IPS-11a (cell line): ENCODE results near the gene RNF123.

Experiments used
- H3K4me3 ChIP-seq: one replicate; pipeline ENCODE4 v1.5.1; 2013; ENCODE audit warnings: low read depth, low read length, control low read depth

Gene RNF123

DNA sequence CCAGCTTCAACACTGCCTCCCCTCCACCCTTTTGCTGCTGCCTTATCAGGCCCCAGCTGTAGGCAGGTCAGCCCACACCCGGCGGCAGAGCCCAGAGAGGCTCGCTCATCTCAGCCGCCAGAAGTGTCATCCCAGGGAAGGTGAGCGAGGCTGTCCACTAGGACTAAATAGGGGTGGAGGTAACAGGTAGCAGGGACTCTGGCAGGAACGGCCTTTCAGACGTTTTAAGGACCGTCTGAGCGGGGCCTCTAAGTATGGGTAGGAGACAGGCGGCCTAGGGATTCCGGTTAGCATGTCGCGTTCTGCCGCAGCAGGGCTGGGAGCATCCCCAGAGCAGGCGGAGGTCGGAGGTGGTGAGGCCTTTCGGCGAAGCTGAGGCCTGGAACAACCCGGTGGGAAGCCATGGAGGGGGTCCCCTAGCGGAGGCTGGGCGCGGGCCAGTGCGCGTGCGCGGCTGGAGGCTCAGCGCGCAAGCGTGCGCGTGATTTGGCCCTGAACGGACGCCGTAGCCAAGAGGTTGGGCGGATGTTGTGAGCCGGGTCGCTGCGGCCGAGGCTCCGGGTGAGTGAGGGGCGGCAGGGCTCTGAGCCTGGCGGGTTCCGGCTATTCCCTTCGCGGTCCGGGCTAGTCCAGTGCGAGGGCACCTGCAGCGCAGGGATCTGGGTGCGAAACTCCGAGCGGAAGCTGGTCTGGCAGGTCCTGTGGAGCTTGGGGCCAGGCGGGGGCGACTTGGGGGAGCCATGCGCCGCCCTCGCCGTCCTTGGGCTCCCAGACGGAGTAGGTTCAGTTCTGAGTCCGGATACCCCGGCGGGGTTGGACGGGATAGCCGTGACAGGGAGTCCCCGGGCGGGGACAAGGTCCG, at the start of gene RNF123, which contains the start of gene MST1:
Gene RNF123, plus strand, starts transcription at position 512 of the 862 bp plus-strand sequence. CDS start 1,609 bp downstream, outside the sequence.
Gene MST1, minus strand, starts transcription at position 429 of the 862 bp plus-strand sequence. CDS start 783 bp downstream, outside the sequence.
- peak within 1 kb of the TSS; percentile 82 for H3K4me3 ChIP-seq

DNA sequence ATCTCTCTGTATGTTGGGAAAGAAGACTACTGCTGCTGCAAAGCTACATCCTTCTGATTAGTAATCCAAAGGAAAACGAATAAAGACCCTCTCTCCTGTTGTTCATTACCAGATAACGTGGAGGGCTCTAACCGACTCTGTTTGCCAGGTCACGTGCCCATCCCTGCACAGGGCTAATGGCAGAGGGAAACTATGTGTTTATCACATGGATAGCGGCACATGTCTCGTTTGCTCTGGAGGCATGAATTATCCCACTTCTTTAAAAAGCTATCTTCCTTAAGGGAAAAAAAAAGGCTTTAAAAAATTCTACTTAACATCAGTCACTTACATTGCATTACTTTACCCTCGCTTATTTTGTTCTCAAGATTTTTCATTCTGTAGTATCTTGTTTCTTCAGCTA, 48.1 kb upstream of the RNF123 start:
- no peak overlapping the region for H3K4me3 ChIP-seq

DNA sequence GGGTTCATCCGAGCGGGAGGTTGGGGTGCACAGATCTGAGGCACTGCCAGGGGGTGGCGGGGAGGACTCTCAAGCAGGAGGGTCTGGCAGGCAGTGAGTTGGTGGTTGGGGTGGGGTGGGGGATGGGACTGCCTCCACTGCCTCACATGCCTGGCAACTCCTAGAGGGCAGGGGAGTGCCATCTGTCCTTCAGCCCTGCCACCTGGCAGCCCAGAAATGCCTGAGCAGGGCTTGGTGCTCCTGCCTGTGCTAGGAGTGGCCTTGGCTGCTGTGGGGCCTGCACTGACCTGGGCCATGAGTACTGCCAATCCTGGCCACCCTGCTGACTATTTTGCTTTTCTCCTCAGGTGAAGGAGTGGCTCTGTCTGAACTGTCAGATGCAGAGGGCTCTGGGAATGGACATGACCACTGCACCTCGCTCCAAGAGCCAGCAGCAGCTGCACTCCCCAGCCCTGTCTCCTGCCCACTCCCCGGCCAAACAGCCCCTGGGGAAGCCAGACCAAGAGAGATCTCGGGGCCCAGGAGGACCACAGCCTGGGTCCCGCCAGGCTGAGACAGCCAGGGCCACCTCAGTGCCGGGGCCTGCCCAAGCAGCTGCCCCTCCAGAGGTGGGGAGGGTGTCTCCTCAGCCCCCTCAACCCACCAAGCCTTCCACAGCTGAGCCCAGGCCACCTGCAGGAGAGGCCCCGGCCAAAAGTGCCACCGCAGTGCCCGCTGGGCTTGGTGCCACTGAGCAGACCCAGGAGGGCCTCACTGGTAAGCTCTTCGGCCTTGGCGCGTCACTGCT, 47.2 kb upstream of the RNF123 start:
- no peak overlapping the region for H3K4me3 ChIP-seq

DNA sequence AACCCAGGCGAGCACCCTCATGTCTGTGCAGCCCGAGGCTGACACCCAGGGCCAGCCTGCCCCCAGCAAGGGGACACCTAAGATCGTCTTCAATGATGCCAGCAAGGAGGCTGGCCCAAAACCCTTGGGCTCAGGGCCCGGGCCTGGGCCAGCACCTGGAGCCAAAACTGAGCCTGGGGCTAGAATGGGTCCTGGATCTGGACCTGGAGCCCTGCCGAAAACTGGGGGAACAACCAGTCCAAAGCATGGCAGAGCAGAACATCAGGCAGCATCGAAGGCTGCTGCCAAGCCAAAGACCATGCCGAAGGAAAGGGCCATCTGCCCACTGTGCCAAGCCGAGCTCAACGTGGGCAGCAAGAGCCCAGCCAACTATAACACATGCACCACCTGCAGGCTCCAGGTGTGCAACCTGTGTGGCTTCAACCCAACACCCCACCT, 46.6 kb upstream of the RNF123 start:
- no peak overlapping the region for H3K4me3 ChIP-seq

DNA sequence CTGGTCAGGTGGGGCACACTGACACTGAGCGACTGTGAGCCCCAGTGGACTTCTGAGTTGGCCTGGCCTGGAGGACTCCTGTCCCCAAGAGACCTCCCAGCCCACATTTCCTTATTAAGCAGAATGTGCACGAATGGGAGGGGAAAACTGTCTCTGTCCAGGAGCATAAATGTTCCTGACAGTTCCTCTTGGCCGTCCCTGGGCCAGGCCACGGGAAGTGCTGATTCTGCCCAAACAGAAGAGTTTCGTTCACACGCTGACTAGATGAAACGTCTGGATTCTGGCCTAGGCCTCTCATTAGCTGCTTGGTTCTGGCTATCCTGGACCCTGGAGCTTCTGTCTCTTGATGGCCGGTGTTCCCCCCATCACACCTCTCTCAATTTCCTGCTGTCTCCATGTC, 44.7 kb upstream of the RNF123 start:
- no peak overlapping the region for H3K4me3 ChIP-seq

DNA sequence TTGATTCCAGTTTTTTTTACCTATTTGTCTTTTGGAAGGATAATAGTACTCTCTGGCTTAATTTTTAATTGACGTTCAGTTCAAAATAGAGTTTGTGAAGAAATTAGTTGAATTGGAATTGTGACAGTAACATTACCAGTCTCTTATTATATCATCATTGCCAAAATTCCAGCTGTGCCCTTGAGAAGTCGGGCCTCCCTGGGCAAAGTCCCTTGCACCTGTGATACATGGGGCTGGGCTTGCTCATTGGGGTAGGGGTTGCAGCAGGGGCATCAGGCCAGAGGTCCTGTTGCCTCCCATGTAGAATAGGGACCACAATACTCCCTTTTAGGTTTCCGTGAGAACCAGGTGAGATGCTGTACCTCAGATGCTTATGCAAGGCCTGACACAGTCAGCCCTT, 43.1 kb upstream of the RNF123 start:
- H3K4me3 ChIP-seq: no peak overlapping the region

DNA sequence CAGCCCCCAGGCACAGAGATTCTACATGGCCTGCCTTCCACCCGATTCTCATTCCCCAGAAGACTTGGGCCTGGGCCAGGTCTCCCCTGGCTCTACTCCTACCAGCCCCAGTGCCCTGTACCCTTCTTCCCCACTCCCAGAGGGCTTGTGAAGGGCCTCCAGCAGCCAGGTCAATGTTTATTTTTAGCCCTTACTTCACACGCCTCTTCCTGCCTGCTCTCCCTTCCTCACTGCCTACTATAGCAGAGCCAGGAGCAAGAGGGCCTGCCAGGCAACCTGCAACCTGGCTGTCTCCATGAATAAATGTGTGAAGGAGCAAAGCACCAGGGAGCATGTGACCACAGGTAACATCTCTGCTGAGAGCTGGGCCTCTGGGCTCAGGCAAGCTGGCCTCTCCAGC, 41.6 kb upstream of the RNF123 start:
- H3K4me3 ChIP-seq: no peak overlapping the region

DNA sequence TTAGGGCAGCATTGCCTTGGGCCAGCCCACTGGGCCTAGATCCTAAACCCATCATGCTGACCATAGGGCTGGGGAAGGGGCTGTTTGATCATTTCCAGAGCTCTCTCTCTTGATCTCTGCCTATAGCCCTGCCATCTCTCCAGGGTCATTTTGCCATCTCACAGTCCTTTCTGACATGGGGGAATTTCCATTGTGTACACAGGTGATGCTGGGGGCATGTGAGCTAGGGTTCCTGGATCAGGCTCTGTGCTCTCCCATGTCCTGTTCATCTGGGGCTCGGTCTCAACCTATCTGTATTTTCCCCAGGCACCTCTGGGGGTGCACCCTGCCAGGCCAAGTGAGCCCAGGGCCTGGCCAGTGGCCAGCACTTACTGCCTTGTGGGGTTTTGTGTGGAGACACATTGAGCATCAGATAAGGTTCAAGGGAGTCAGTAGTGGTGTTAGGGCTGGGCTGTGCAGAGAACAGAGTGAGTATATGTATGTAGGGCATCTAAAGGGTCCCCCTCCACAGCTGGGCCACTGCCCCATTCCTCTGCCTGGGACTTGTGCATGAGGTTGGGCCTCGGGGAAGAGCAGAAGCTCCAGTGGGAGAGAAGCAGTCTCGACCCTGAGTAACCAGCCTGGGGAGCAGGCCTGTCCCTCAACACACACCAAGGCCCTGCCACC, 40.9 kb upstream of the RNF123 start:
- H3K4me3 ChIP-seq: no peak overlapping the region

DNA sequence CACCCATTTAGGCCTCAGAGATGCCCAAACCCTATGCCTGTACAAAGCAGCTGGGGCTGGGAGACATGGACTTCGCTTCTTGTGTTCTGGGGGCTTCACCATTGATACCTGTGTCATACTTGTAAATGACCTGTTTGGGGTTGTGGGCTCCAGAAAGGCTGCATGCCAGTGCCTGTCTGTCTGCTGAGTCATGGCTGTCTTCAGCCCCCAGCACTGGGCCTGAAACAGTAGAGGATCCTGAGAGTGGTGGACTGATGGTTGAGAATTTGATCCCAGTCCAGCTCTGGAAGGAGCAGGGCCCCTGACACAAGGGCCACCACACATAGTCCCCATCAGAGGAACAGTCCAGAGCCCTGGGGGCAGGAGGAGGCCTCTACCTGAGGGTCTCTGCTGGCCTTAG, 39.8 kb upstream of the RNF123 start:
- H3K4me3 ChIP-seq: no peak overlapping the region

DNA sequence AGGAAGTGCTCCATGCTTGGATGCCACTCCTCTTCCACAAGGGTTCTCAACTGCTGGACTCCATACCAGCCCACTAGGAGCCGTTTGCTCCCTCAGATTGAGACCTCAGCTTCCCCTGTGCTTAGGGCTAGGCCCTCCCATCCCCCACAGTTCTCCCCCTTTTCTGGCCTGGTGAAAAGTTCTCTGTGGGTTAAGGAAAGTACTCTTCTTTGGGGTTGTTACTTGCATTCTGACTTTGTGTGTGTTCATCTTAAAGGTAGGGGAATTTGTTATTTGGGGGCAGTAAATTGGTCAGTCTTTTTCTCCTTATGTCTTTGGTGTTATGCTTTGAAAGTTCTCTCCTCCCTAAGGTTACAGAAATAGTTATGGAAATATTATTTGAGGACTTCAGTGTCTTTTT, 39.2 kb upstream of the RNF123 start:
- no peak overlapping the region for H3K4me3 ChIP-seq

DNA sequence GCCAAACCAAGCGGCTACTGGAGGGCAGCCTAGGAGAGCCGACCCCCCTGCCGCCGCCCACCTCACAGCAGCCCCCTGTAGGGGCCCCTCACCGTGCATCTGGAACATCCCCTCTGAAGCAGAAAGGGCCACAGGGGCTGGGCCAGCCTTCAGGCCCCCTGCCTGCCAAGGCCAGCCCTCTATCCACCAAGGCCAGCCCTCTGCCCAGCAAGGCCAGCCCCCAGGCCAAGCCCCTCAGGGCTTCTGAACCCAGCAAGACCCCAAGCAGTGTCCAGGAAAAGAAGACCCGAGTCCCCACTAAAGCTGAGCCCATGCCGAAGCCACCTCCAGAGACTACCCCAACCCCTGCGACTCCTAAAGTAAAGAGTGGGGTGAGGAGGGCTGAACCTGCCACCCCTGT, 38.7 kb upstream of the RNF123 start:
- H3K4me3 ChIP-seq: no peak overlapping the region

DNA sequence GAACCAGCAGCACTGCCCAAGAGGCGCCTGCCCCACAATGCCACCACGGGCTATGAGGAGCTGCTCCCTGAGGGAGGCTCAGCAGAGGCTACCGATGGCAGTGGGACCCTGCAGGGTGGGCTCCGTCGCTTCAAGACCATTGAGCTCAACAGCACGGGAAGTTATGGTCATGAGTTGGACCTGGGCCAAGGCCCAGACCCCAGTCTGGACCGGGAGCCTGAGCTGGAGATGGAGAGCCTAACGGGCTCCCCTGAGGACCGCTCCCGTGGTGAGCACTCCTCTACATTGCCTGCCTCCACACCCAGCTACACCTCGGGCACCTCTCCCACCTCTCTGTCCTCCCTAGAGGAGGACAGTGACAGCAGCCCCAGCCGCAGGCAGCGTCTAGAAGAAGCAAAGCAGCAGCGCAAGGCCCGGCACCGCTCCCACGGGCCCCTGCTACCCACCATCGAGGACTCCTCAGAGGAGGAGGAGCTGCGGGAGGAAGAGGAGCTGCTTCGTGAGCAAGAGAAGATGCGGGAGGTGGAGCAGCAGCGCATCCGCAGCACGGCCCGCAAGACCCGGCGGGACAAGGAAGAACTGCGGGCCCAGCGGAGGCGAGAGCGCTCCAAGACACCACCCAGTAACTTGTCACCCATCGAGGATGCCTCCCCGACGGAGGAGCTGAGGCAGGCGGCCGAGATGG, 37.0 kb upstream of the RNF123 start:
- no peak overlapping the region for H3K4me3 ChIP-seq

DNA sequence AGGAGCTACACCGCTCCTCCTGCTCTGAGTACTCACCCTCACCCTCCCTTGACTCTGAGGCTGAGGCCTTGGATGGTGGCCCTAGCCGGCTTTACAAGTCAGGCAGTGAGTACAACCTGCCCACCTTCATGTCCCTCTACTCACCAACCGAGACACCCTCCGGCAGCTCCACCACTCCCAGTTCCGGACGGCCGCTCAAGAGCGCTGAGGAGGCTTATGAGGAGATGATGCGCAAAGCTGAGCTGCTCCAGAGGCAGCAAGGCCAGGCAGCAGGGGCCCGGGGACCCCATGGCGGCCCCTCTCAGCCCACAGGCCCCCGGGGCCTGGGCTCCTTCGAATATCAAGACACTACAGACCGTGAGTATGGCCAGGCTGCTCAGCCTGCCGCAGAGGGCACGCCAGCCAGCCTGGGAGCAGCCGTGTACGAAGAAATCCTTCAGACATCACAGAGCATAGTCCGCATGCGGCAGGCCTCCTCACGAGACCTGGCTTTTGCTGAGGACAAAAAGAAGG, 36.4 kb upstream of the RNF123 start:
- H3K4me3 ChIP-seq: no peak overlapping the region

DNA sequence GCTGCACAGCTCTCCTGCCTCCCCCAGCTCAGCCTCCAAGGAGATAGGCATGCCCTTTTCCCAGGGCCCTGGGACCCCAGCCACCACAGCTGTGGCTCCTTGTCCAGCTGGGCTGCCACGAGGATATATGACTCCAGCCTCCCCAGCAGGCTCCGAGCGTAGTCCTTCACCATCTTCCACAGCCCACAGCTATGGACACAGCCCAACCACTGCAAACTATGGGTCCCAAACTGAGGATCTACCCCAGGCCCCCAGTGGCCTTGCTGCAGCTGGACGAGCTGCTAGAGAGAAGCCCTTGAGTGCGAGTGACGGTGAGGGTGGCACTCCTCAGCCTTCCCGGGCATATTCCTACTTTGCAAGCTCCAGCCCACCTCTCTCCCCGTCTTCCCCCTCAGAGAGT, 35.7 kb upstream of the RNF123 start:
- H3K4me3 ChIP-seq: no peak overlapping the region

DNA sequence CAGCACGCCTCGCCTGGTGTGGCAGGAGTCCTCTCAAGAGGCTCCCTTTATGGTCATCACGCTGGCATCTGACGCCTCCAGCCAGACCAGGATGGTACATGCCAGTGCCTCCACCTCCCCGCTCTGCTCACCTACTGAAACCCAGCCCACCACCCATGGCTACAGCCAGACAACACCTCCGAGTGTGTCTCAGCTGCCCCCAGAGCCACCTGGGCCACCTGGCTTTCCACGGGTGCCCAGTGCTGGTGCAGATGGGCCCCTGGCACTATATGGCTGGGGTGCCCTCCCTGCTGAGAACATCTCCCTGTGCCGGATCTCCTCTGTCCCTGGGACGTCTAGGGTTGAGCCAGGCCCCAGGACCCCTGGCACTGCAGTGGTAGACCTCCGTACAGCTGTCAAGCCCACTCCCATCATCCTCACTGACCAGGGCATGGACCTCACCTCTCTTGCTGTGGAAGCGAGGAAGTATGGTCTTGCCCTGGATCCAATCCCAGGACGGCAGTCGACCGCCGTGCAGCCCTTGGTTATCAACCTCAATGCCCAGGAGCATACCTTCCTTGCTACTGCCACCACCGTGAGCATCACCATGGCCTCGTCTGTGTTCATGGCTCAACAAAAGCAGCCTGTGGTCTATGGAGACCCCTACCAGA, 35.1 kb upstream of the RNF123 start:
- no peak overlapping the region for H3K4me3 ChIP-seq

DNA sequence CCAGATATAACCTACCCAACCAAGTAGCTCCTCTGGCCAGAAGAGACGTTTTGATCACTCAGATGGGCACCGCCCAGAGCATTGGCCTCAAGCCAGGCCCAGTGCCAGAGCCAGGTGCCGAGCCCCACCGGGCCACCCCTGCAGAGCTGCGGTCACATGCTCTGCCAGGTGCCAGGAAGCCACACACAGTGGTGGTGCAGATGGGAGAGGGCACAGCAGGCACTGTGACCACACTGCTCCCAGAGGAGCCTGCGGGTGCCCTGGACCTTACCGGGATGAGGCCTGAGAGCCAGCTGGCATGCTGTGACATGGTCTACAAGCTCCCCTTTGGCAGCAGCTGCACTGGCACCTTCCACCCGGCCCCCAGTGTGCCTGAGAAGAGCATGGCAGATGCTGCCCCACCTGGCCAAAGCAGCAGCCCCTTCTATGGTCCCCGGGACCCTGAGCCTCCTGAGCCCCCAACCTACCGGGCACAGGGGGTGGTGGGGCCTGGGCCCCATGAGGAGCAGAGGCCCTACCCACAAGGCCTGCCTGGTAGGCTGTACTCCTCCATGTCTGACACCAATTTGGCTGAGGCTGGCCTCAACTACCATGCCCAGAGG, 34.3 kb upstream of the RNF123 start:
- H3K4me3 ChIP-seq: no peak overlapping the region

DNA sequence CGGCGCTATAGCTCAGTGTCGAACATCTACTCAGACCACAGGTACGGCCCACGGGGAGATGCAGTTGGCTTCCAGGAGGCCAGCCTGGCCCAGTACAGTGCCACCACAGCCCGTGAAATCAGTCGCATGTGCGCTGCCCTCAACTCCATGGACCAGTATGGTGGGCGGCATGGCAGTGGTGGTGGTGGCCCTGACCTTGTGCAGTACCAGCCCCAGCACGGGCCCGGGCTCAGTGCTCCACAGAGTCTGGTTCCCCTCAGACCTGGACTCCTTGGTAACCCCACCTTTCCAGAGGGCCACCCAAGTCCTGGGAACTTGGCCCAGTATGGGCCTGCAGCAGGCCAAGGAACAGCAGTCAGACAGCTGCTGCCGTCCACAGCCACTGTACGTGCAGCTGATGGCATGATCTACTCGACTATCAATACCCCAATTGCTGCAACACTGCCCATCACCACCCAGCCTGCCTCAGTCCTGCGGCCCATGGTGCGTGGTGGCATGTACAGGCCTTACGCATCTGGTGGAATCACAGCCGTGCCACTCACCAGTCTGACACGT, 33.5 kb upstream of the RNF123 start:
- no peak overlapping the region for H3K4me3 ChIP-seq

DNA sequence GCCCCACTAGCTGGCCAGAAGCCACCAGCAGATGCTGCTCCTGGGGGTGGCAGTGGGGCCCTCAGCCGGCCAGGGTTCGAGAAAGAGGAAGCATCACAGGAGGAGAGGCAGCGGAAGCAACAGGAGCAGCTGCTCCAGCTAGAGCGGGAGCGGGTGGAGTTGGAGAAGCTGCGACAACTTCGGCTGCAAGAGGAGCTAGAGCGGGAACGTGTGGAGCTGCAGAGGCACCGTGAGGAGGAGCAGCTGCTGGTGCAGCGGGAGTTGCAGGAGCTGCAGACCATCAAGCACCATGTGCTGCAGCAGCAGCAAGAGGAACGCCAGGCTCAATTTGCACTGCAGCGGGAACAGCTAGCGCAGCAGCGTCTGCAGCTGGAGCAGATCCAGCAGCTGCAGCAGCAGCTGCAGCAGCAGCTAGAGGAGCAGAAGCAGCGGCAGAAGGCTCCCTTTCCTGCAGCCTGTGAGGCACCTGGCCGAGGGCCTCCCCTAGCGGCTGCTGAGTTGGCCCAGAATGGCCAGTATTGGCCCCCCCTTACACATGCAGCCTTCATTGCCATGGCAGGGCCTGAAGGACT, 32.7 kb upstream of the RNF123 start:
- no peak overlapping the region for H3K4me3 ChIP-seq
